GM12801 (cell line): Measurements from ENCODE around the gene PARP8.

ENCODE experiments used
- TF ChIP-seq, protein P1 (sequence below): IDR thresholded peaks from one replicate; pipeline ENCODE4 v1.5.1; 2011; ENCODE audit warnings: control low read depth; ENCODE audit not compliant: insufficient read length; ENCODE audit errors: extremely low read depth

PARP8 gene

DNA sequence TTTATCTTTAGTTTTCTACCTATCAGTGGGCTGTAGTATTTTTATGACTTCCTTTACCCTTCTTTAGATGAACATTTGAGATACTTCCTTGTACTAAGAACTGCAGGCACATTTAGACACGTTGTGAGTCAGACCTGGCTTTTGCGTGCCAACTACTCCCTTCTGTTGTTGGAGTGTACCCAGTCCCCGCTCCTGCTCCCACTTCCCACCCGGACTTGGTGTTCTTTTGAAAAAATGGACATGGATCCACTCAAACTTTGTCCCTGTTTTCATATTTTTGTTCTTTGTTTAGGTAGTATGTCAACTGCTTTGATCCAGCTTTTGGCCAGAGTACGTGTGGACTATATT, 60.7 kb downstream of the PARP8 start:
- TF ChIP-seq, protein P1, sequence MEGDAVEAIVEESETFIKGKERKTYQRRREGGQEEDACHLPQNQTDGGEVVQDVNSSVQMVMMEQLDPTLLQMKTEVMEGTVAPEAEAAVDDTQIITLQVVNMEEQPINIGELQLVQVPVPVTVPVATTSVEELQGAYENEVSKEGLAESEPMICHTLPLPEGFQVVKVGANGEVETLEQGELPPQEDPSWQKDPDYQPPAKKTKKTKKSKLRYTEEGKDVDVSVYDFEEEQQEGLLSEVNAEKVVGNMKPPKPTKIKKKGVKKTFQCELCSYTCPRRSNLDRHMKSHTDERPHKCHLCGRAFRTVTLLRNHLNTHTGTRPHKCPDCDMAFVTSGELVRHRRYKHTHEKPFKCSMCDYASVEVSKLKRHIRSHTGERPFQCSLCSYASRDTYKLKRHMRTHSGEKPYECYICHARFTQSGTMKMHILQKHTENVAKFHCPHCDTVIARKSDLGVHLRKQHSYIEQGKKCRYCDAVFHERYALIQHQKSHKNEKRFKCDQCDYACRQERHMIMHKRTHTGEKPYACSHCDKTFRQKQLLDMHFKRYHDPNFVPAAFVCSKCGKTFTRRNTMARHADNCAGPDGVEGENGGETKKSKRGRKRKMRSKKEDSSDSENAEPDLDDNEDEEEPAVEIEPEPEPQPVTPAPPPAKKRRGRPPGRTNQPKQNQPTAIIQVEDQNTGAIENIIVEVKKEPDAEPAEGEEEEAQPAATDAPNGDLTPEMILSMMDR, result no peak

DNA sequence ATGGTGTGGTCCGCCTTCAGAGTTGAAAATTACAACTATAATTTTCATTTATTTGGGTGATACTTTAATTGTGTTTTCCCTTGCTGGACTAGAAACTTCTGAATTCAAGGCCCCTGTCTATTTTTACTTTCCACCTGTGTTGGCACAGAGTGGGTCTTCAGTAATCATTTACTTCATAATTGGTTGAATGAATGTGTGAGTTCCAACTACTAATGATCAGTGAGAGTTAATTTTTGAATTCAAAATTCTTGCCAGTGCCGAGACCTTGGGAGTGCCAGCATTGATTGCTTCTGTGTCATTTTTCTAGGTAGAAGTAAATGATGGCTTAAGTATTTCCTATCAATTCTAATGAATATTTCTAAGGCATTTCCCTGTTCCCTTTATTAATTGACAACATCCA, 61.4 kb downstream of the PARP8 start:
- TF ChIP-seq, protein P1, result no peak

DNA sequence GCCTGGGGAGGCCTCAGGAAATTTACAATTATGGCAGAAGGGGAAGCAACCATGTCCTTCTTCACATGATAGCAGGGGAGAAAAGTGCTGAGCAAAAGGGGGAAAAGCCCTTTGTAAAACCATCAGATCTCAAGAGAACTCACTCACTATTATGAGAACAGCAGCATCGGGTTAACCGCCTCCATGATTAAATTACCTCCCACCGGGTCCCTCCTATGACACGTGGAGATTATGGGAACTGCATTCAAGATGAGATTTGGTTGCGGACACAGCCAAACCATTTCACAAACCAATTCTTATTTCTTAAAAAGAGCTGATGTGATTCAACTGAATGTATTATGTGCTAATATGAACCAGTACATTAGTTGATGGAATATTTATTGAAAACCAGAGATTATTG, 63.9 kb downstream of the PARP8 start:
- TF ChIP-seq, protein P1, result no peak

DNA sequence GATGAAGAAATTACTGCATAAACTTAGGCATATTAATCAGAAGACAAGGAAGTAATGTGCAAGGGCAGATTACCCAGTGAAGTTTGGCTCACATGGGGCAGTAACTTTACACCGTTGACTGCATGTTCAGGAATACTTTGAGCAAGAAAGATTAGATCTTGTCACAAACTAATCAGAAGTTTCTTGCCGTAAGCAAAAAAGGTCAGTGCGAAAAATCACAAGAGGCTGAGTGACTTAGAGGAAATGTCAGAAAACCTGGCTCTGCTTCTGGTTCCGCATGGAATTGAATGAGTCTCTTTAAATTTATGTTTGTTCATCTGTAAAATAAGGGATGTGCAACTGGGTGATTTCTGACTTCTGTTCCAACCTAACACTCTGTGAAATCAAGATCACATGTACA, 64.4 kb downstream of the PARP8 start:
- TF ChIP-seq, protein P1, result no peak

DNA sequence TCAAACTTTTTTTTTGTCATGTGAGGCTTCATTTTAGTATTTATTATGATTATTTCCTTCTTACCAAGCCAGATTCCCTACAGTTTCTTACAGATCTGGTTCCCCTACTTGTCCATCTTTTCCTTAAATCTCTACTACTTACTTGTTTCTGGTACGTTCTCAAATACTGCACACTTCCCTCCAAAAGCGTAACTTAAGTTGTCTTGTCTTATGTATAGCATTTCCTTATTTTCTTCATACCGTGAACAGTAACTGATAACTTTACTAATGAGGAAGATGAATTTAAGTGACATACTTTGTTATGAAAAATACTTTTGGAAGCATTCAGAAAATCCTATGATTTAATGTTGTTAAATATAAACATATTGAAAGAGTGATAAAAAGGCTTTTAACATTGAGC, 67.3 kb downstream of the PARP8 start:
- TF ChIP-seq, protein P1, result no peak

DNA sequence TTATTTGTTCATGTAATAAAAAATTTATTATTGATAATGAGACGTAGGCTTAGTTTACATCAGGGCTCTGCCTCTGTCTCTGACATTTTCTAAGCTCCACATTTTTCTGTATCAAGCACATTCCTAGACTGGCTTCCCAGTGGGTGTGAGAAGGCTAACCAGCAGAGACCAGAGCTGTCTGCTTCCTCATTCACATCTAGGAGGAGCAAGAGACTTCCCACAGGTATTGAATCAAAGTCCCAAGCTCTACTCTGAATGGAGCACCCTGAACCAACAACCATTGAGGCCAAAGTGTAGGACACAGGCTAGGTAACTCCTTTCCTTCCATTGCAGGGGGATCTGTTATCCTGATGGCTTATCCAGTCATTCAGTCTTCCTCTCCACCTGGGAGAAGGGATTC, 72.4 kb downstream of the PARP8 start:
- TF ChIP-seq, protein P1, result no peak

DNA sequence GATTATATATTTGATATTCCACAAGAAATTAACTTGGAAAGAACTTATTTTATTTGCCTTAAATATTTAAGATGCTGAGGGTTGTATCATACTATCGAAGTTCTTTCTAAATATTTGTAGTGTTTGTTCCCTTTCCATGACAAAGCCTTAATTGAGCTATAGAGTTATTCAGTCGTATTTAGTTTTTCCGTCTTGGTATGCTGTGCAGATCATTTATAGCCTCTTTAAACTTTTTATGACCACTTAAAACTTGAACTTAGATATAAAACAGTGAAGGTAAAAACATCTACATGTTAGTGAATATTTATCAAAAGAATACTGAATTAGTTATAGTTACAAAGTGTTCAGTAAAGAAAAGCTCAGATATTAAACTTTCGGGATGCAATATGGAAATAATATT, 74.4 kb downstream of the PARP8 start:
- TF ChIP-seq, protein P1, result no peak

DNA sequence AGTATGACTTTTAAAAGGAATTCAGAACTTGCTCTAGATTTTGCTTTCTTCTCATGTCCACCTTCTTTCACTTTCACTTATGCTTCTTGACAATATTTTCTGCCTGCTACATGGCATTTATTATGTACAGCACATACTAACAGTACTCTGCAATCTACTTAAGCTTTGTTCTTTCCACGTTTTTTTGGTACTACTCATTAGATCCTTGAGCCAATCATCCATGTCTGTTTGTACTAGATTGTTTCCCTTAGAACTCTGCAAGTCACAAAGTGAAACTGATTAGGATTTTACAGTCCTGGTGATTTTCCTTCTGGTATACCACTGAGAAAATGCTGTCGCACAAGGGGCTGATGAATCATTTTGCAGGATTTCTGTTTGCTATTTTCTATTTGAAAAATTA, 78.3 kb downstream of the PARP8 start:
- TF ChIP-seq, protein P1, result no peak
